GM08714 (cell line): ENCODE data around the gene SPON1.
"Not testable (repeated sequence)": the region's sequence is repeated elsewhere in the genome, so short reads cannot be mapped to it uniquely, and the experiment has no call there.

Source experiments
- H3K4me3 ChIP-seq: fragments of 200-500 bp; sonication (Bioruptor generic); 2 replicates; pipeline ENCODE4 v1.5.1; 2014; ENCODE audit warnings: mild to moderate bottlenecking, low read length, inconsistent platforms
- ZNF274 ChIP-seq: IDR thresholded peaks from 2 replicates; pipeline ENCODE4 v1.6.1; 2012; ENCODE audit warnings: mild to moderate bottlenecking, low read depth, low read length

Gene SPON1

GRCh38 chr11:14089690-14090462 lies 127.4 kb downstream of the SPON1 start:
- H3K4me3 ChIP-seq: no peak overlapping the region
- no peak for TF ChIP-seq ZNF274

- H3K4me3 ChIP-seq: not testable (repeated sequence)
Measured at GRCh38 chr11:14090631-14091030, 128.1 kb downstream of the SPON1 start.

GRCh38 chr11:14093065-14093464 lies 130.5 kb downstream of the SPON1 start:
- no peak overlapping the region for H3K4me3 ChIP-seq
- TF ChIP-seq ZNF274: no peak

- no peak for TF ChIP-seq ZNF274
- H3K4me3 ChIP-seq: no peak overlapping the region
Measured at GRCh38 chr11:14094481-14095037, 132.0 kb downstream of the SPON1 start.

- no peak overlapping the region for H3K4me3 ChIP-seq
- TF ChIP-seq ZNF274: no peak
Measured at GRCh38 chr11:14095882-14096281, 133.4 kb downstream of the SPON1 start.

GRCh38 chr11:14096606-14097005 lies 134.1 kb downstream of the SPON1 start:
- TF ChIP-seq ZNF274: no peak
- no peak overlapping the region for H3K4me3 ChIP-seq

- no peak for TF ChIP-seq ZNF274
- no peak overlapping the region for H3K4me3 ChIP-seq
Measured at GRCh38 chr11:14101388-14101787, 138.9 kb downstream of the SPON1 start.

GRCh38 chr11:14102766-14103165 lies 140.2 kb downstream of the SPON1 start:
- no peak for TF ChIP-seq ZNF274
- H3K4me3 ChIP-seq: no peak overlapping the region

- H3K4me3 ChIP-seq: no peak overlapping the region
- TF ChIP-seq ZNF274: no peak
Measured at GRCh38 chr11:14105446-14105845, 142.9 kb downstream of the SPON1 start.

- no peak for TF ChIP-seq ZNF274
- no peak overlapping the region for H3K4me3 ChIP-seq
Measured at GRCh38 chr11:14106303-14107049, 144.0 kb downstream of the SPON1 start.

- no peak overlapping the region for H3K4me3 ChIP-seq
- TF ChIP-seq ZNF274: no peak
Measured at GRCh38 chr11:14107050-14107430, 144.5 kb downstream of the SPON1 start.

- no peak for TF ChIP-seq ZNF274
- no peak overlapping the region for H3K4me3 ChIP-seq
Measured at GRCh38 chr11:14109742-14110141, 147.2 kb downstream of the SPON1 start.

- TF ChIP-seq ZNF274: no peak
- no peak overlapping the region for H3K4me3 ChIP-seq
Measured at GRCh38 chr11:14110629-14111028, 148.1 kb downstream of the SPON1 start.

- no peak overlapping the region for H3K4me3 ChIP-seq
- TF ChIP-seq ZNF274: no peak
Measured at GRCh38 chr11:14111496-14111895, 149.0 kb downstream of the SPON1 start.

GRCh38 chr11:14112721-14113120 lies 150.2 kb downstream of the SPON1 start:
- TF ChIP-seq ZNF274: no peak

More at GRCh38 chr11:14112721-14113120, 150.2 kb downstream of the SPON1 start:
- no peak overlapping the region for H3K4me3 ChIP-seq
